HUES48 (cell line): Measurements from ENCODE around the gene NPC1L1.

Experiments used
- H3K27ac ChIP-seq: one replicate; pipeline ENCODE4 v1.7.0; 2013; ENCODE audit warnings: low read depth, low read length, inconsistent platforms
- H3K27me3 ChIP-seq: 2 replicates; pipeline ENCODE4 v1.6.1; 2013; ENCODE audit warnings: mild to moderate bottlenecking, low read length; ENCODE audit not compliant: control insufficient read depth, insufficient read depth
- H3K36me3 ChIP-seq: 2 replicates; pipeline ENCODE4 v1.6.1; 2013; ENCODE audit warnings: low read length; ENCODE audit not compliant: control insufficient read depth, insufficient read depth
- H3K4me1 ChIP-seq: 2 replicates; pipeline ENCODE4 v1.6.1; 2013; ENCODE audit warnings: mild to moderate bottlenecking, low read length; ENCODE audit not compliant: control insufficient read depth, insufficient read depth
- H3K4me3 ChIP-seq: 2 replicates; pipeline ENCODE4 v1.5.1; 2013; ENCODE audit warnings: mild to moderate bottlenecking, low read depth, low read length
- H3K9ac ChIP-seq: 2 replicates; pipeline ENCODE4 v1.6.1; 2013; ENCODE audit warnings: mild to moderate bottlenecking, low read depth, low read length, moderate library complexity
- H3K9me3 ChIP-seq: 2 replicates; pipeline ENCODE4 v1.6.1; 2013; ENCODE audit warnings: low read length; ENCODE audit not compliant: control insufficient read depth, insufficient read depth

Gene NPC1L1

GRCh38 chr7:44531421-44532380 is 9.4 kb downstream of the NPC1L1 start:
- Histone ChIP-seq H3K9me3 (no peaks in the 10 kb centered on the region), H3K27me3 (no peaks in the 10 kb centered on the region), H3K36me3 (no peaks in the 10 kb centered on the region), H3K27ac (no peak overlapping the region), H3K4me3 (no peak overlapping the region), H3K9ac (no peak overlapping the region), H3K4me1 (no peaks in the 10 kb centered on the region)

GRCh38 chr7:44530990-44531389 is 10.1 kb downstream of the NPC1L1 start:
- no peaks in the 10 kb centered on the region for H3K4me1 ChIP-seq
- no peak overlapping the region for H3K27ac ChIP-seq
- H3K36me3 ChIP-seq, result no peaks in the 10 kb centered on the region
- H3K4me3 ChIP-seq, result no peak overlapping the region
- no peaks in the 10 kb centered on the region for H3K27me3 ChIP-seq
- H3K9ac ChIP-seq, result no peak overlapping the region
- no peaks in the 10 kb centered on the region for H3K9me3 ChIP-seq

- no peak overlapping the region for H3K4me3 ChIP-seq
- H3K9ac ChIP-seq, result no peak overlapping the region
- H3K4me1 ChIP-seq, result no peaks in the 10 kb centered on the region
- no peak overlapping the region for H3K27ac ChIP-seq
- no peaks in the 10 kb centered on the region for H3K36me3 ChIP-seq
- H3K27me3 ChIP-seq, result no peaks in the 10 kb centered on the region
- H3K9me3 ChIP-seq, result no peaks in the 10 kb centered on the region
These were observed 16.2 kb downstream of the NPC1L1 start for GRCh38 chr7:44524811-44525388.

- Histone ChIP-seq H3K9ac (no peak overlapping the region), H3K9me3 (no peaks in the 10 kb centered on the region)
These were observed 18.8 kb downstream of the NPC1L1 start for GRCh38 chr7:44522315-44522714.

GRCh38 chr7:44521347-44522095 is 19.6 kb downstream of the NPC1L1 start:
- H3K36me3 ChIP-seq, result no peaks in the 10 kb centered on the region
- no peak overlapping the region for H3K4me3 ChIP-seq
- H3K9me3 ChIP-seq, result no peaks in the 10 kb centered on the region
- H3K9ac ChIP-seq, result no peak overlapping the region
- H3K4me1 ChIP-seq, result no peaks in the 10 kb centered on the region
- no peak overlapping the region for H3K27ac ChIP-seq
- H3K27me3 ChIP-seq, result no peaks in the 10 kb centered on the region

More at GRCh38 chr7:44522315-44522714, 18.8 kb downstream of the NPC1L1 start:
- Histone ChIP-seq H3K27me3 (no peaks in the 10 kb centered on the region), H3K36me3 (no peaks in the 10 kb centered on the region), H3K4me1 (no peaks in the 10 kb centered on the region), H3K4me3 (no peak overlapping the region), H3K27ac (no peak overlapping the region)

GRCh38 chr7:44520574-44520973 is 20.6 kb downstream of the NPC1L1 start:
- H3K9ac ChIP-seq, result no peak overlapping the region
- no peaks in the 10 kb centered on the region for H3K36me3 ChIP-seq
- no peak overlapping the region for H3K4me3 ChIP-seq
- no peaks in the 10 kb centered on the region for H3K4me1 ChIP-seq
- H3K9me3 ChIP-seq, result no peaks in the 10 kb centered on the region
- no peaks in the 10 kb centered on the region for H3K27me3 ChIP-seq
- H3K27ac ChIP-seq, result no peak overlapping the region

GRCh38 chr7:44519546-44519945 is 21.6 kb downstream of the NPC1L1 start:
- Histone ChIP-seq H3K9ac (no peak overlapping the region), H3K4me3 (no peak overlapping the region), H3K27ac (no peak overlapping the region), H3K36me3 (no peaks in the 10 kb centered on the region), H3K27me3 (no peaks in the 10 kb centered on the region), H3K4me1 (no peaks in the 10 kb centered on the region), H3K9me3 (no peaks in the 10 kb centered on the region)

GRCh38 chr7:44518761-44519160 is 22.4 kb downstream of the NPC1L1 start:
- H3K27me3 ChIP-seq, result no peaks in the 10 kb centered on the region
- no peaks in the 10 kb centered on the region for H3K36me3 ChIP-seq
- H3K27ac ChIP-seq, result no peak overlapping the region
- no peaks in the 10 kb centered on the region for H3K9me3 ChIP-seq
- no peak overlapping the region for H3K4me3 ChIP-seq
- H3K4me1 ChIP-seq, result no peaks in the 10 kb centered on the region
- no peak overlapping the region for H3K9ac ChIP-seq

GRCh38 chr7:44517175-44517574 is 24.0 kb downstream of the NPC1L1 start:
- no peaks in the 10 kb centered on the region for H3K36me3 ChIP-seq
- H3K9me3 ChIP-seq, result no peaks in the 10 kb centered on the region
- no peak overlapping the region for H3K9ac ChIP-seq
- H3K27ac ChIP-seq, result no peak overlapping the region
- H3K4me3 ChIP-seq, result no peak overlapping the region
- no peaks in the 10 kb centered on the region for H3K27me3 ChIP-seq
- no peaks in the 10 kb centered on the region for H3K4me1 ChIP-seq

- H3K9me3 ChIP-seq, result no peaks in the 10 kb centered on the region
- H3K4me3 ChIP-seq, result no peak overlapping the region
- no peak overlapping the region for H3K27ac ChIP-seq
- H3K36me3 ChIP-seq, result no peaks in the 10 kb centered on the region
- no peaks in the 10 kb centered on the region for H3K27me3 ChIP-seq
- no peak overlapping the region for H3K9ac ChIP-seq
- no peaks in the 10 kb centered on the region for H3K4me1 ChIP-seq
These were observed 25.4 kb downstream of the NPC1L1 start for GRCh38 chr7:44515590-44516268.
